ENCODE measurements around the gene ASIC2. TPM values are rescaled to one million over a fixed set of nuclear protein-coding genes. Genes with fewer than 3 reads are reported as not detected.

Gene ASIC2
- total RNA-seq, 2 experiments from 2014 or later, result not detected

GRCh38 chr17:33272438-33272837, 20.7 kb downstream of the ASIC2 start:
- H3K36me3 Mint-ChIP-seq, result no peaks in the 10 kb centered on the region
- H3K27ac Mint-ChIP-seq, result no peak overlapping the region
- H3K27me3 Mint-ChIP-seq, result peaks cover 12% of the 10 kb centered on the region
- H3K9me3 Mint-ChIP-seq, result no peaks in the 10 kb centered on the region
- DNase-seq, result no peak
- H3K4me3 Mint-ChIP-seq, result no peak overlapping the region
- no peaks in the 10 kb centered on the region for H3K4me1 Mint-ChIP-seq

GRCh38 chr17:33269337-33270060, 23.6 kb downstream of the ASIC2 start:
- H3K4me3 Mint-ChIP-seq, result no peak overlapping the region
- H3K4me1 Mint-ChIP-seq, result no peaks in the 10 kb centered on the region
- H3K27ac Mint-ChIP-seq, result no peak overlapping the region
- no peaks in the 10 kb centered on the region for H3K9me3 Mint-ChIP-seq
- peaks cover 4% of the 10 kb centered on the region for H3K27me3 Mint-ChIP-seq
- no peak for DNase-seq
- no peaks in the 10 kb centered on the region for H3K36me3 Mint-ChIP-seq

DNA sequence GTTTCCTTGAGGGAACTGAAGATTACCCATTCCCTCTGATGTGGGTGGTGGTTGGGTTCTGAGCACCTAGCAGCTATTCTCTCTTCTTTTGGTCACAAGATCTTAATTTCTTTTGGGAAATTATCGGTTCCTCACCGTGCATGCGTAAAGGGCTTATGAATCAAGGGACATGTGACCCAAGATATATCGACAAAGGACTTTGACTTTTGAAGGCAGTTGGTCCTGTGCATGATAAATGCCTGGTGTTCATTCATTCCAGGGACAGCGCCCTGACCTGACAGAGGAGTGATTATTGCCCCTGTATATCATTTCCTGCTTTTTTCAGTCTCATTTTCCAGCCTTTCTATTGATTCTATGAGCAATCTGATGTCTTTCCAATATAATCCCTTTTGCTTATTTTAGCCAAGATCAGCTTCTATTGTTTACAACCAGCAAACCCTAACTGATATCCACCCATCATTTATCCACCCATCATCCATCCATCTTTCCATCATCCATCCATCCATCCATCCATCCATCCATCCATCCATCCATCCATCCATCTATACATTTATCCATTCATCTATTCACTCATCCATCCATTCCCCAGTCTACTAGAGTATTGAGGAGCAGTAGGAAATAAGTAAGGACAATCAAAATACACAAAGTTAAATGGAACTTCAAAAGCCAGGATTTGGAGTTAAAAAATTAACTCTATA, 25.1 kb downstream of the ASIC2 start:
- H3K4me1 Mint-ChIP-seq, result no peaks in the 10 kb centered on the region
- H3K9me3 Mint-ChIP-seq, result no peaks in the 10 kb centered on the region
- no peaks in the 10 kb centered on the region for H3K36me3 Mint-ChIP-seq
- no peak for DNase-seq
- no peak overlapping the region for H3K27ac Mint-ChIP-seq
- H3K27me3 Mint-ChIP-seq, result peaks cover 4% of the 10 kb centered on the region
- H3K4me3 Mint-ChIP-seq, result no peak overlapping the region

DNA sequence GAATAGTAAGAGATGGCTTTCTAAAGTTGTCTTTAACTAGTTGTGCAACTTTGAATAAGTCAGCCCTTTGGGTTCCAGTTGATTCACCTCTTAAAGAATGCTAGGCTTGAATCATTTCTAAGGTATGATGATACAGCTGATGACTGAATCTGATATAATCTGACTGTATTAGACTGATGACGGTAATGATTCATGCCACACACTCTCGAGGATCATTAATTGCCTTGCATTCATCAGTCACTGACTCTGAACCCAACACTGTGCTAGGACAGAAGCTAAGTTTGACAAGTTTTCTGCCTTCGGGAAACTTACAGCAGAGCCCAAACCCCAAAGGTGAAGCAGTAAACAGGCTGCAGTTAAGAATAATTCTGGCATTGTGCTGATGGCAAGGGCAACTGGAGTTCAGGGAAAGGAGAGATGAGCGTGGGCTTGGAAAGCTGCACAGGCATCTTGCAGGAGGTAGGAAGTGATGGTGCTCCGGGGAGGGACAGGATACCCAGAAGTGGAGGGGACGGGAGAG, 25.8 kb downstream of the ASIC2 start:
- H3K27me3 Mint-ChIP-seq, result peaks cover 4% of the 10 kb centered on the region

GRCh38 chr17:33266611-33267010, 26.5 kb downstream of the ASIC2 start:
- peaks cover 4% of the 10 kb centered on the region for H3K27me3 Mint-ChIP-seq
- no peaks in the 10 kb centered on the region for H3K36me3 Mint-ChIP-seq

More for the DNA sequence above, 25.8 kb downstream of the ASIC2 start:
- DNase-seq, result no peak
- H3K9me3 Mint-ChIP-seq, result no peaks in the 10 kb centered on the region
- H3K36me3 Mint-ChIP-seq, result no peaks in the 10 kb centered on the region
- no peak overlapping the region for H3K4me3 Mint-ChIP-seq
- no peaks in the 10 kb centered on the region for H3K4me1 Mint-ChIP-seq
- no peak overlapping the region for H3K27ac Mint-ChIP-seq

DNA sequence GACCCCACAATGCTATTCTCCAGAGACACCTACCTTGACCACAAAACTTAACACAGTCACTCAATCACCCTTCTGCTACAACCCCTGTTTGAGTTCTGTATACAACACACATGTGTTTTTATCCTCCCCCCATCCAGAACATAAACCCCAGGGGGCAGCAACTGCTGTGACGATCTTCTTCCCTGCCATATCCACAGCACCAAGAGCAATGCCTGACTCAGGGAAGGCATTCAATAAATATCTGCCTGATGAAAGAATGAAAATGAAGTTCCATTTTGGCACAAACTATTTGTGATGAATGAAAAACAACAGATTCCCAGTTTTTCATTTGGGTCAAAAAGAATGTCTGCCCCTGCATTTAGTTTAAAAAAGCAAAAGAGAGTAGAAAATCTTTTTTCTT, 27.0 kb downstream of the ASIC2 start:
- Mint-ChIP-seq H3K27ac (no peak overlapping the region), H3K4me3 (no peak overlapping the region), H3K9me3 (no peaks in the 10 kb centered on the region), H3K4me1 (no peaks in the 10 kb centered on the region), H3K27me3 (peaks cover 5% of the 10 kb centered on the region), H3K36me3 (no peaks in the 10 kb centered on the region)
- DNase-seq, result no peak

More at GRCh38 chr17:33266611-33267010, 26.5 kb downstream of the ASIC2 start:
- DNase-seq, result no peak
- H3K4me1 Mint-ChIP-seq, result no peaks in the 10 kb centered on the region
- H3K27ac Mint-ChIP-seq, result no peak overlapping the region
- no peaks in the 10 kb centered on the region for H3K9me3 Mint-ChIP-seq
- H3K4me3 Mint-ChIP-seq, result no peak overlapping the region

DNA sequence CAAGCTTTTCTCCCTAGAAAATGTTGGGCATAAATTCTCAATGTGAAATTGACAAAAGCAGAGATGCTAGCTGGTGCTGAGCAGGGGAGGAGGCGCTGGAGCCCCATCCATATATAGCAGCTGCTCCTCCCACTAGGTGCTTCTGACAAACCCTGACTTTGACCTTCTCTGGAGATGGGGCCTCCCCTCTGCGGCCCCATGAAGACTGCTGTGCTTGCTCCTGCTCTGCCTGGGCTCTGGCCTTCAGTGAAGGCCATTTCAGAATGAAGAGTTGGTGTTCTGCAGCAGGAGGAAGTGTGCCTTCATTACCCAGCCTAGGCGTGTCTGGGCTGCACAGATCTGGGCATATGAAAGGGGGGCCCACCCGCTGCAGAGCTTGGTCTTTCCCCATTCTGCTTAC, 29.7 kb downstream of the ASIC2 start:
- Mint-ChIP-seq H3K9me3 (no peaks in the 10 kb centered on the region), H3K27ac (no peak overlapping the region), H3K4me1 (no peaks in the 10 kb centered on the region), H3K4me3 (no peak overlapping the region), H3K36me3 (no peaks in the 10 kb centered on the region), H3K27me3 (peaks cover 8% of the 10 kb centered on the region)
- DNase-seq, result no peak

DNA sequence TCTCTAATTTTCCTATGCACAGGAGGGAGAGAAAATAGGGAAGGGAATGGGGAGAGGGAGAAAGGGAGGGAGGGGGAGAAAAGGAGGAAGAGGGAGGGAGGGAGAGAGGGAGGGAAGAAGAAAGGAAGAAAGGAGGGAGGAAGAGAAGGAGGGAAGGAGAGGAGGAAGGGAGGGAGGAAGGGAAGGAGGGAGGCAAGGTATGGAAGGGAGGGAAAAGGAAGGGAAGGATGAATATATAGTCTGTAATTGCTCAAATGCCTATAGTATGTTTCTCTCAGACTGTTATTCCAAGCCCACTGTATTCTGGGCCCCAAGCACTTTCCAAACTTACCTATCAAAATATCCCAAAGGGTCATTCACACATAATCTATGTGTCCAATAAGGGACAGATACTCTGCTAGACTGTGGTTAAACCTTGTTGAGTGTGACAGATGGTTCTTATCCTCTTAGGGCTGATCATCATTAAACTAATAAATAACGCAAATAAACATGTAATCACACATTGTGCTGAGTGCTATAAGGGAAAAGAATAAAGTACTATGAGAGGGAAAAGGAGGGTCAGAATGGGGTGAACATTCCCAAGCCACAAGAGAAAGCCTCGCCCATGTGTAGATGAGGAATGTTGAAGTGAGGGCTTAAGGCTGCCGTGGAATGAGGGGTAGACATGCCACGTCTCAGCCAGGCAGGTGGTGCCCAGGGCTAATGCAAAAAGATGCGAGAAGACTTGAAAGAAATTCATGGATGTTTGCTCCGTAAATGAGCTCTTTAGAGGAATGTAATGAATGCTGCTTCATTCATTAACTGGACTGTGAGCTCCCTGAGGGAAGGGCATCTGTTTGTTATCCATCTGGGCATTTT, 30.6 kb downstream of the ASIC2 start:
- no peak overlapping the region for H3K27ac Mint-ChIP-seq
- no peaks in the 10 kb centered on the region for H3K9me3 Mint-ChIP-seq
- H3K4me1 Mint-ChIP-seq, result no peaks in the 10 kb centered on the region
- DNase-seq, result no peak
- H3K36me3 Mint-ChIP-seq, result no peaks in the 10 kb centered on the region
- H3K27me3 Mint-ChIP-seq, result peaks cover 6% of the 10 kb centered on the region
- H3K4me3 Mint-ChIP-seq, result no peak overlapping the region

- no peaks in the 10 kb centered on the region for H3K4me1 Mint-ChIP-seq
- no peak for DNase-seq
- no peak overlapping the region for H3K27ac Mint-ChIP-seq
- H3K4me3 Mint-ChIP-seq, result no peak overlapping the region
- H3K36me3 Mint-ChIP-seq, result no peaks in the 10 kb centered on the region
- H3K27me3 Mint-ChIP-seq, result peaks cover 4% of the 10 kb centered on the region
- no peaks in the 10 kb centered on the region for H3K9me3 Mint-ChIP-seq
Observed at GRCh38 chr17:33261820-33262219, 31.3 kb downstream of the ASIC2 start.

DNA sequence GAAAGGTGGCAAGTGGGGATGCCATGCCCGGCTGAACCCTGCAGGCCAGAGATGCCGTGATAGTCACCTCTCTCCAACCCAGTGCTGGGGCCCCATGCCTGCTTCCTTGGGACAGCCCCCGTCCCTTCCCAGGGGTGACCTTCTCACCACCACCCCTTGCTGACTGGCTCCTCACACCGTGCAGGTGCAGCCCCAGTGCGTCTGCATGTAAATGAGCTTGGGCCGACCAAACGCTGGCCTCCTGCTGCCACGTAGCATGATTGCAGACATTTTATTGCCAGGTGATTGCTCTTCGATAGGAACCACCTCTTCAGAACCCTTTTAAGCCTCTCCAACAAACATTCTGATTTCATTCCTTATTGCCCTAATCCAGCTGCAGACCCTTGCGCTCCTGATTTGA, 32.5 kb downstream of the ASIC2 start:
- no peaks in the 10 kb centered on the region for H3K9me3 Mint-ChIP-seq
- H3K27me3 Mint-ChIP-seq, result peaks cover 4% of the 10 kb centered on the region
- H3K27ac Mint-ChIP-seq, result no peak overlapping the region
- DNase-seq, result no peak
- H3K36me3 Mint-ChIP-seq, result no peaks in the 10 kb centered on the region
- H3K4me1 Mint-ChIP-seq, result no peaks in the 10 kb centered on the region
- no peak overlapping the region for H3K4me3 Mint-ChIP-seq

DNA sequence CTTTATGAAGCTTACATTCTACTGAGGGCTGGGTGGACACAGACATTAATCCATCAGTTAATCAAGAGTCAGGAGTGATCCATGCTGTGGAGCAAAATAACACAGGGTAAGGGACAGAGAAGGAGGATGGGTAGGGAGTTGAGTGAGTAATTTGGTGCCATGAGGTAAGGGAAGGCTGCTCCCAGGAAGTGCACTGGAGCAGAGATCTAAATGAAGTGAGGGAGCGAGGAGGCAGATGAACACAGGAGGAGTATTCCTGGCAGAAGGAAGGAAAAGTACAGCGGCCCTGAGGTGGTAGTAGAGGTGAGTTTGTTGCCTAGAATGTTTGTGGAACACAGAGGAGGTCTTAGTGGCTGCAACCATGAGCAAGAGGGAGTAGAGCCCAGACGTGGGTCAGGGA, 34.8 kb downstream of the ASIC2 start:
- no peak overlapping the region for H3K27ac Mint-ChIP-seq
- DNase-seq, result no peak
- H3K36me3 Mint-ChIP-seq, result no peaks in the 10 kb centered on the region
- H3K4me1 Mint-ChIP-seq, result no peaks in the 10 kb centered on the region
- peaks cover 9% of the 10 kb centered on the region for H3K27me3 Mint-ChIP-seq
- H3K4me3 Mint-ChIP-seq, result no peak overlapping the region
- no peaks in the 10 kb centered on the region for H3K9me3 Mint-ChIP-seq

GRCh38 chr17:33245183-33245582, 47.9 kb downstream of the ASIC2 start:
- Mint-ChIP-seq H3K4me3 (no peak overlapping the region), H3K27ac (no peak overlapping the region), H3K9me3 (no peaks in the 10 kb centered on the region), H3K27me3 (peaks cover 7% of the 10 kb centered on the region), H3K36me3 (no peaks in the 10 kb centered on the region), H3K4me1 (no peaks in the 10 kb centered on the region)
- DNase-seq, result no peak

DNA sequence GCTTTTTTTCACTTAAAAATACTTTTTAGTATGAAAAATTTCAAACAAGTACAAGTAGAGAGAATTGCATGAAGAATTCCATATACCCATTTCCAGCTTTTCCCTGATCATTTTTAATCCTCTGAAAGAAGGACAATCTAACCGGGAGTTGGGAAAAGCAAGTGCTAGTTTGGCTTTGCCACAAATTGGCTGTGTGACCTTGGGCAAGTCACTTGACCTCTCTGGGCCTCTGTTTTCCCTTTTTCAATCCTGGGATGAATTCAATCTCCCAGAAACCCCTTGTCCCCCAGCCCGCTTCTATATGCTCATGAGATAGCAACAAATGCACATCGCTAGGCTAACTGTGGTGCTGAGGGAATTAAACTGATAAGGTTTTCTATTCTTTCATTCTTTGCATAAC, 49.4 kb downstream of the ASIC2 start:
- Mint-ChIP-seq H3K4me3 (no peak overlapping the region), H3K9me3 (no peaks in the 10 kb centered on the region), H3K36me3 (no peaks in the 10 kb centered on the region)

GRCh38 chr17:33242375-33243124, 50.5 kb downstream of the ASIC2 start:
- no peak overlapping the region for H3K27ac Mint-ChIP-seq
- H3K4me1 Mint-ChIP-seq, result no peaks in the 10 kb centered on the region
- H3K36me3 Mint-ChIP-seq, result no peaks in the 10 kb centered on the region
- peaks cover 16% of the 10 kb centered on the region for H3K27me3 Mint-ChIP-seq
- no peak for DNase-seq
- H3K9me3 Mint-ChIP-seq, result no peaks in the 10 kb centered on the region
- no peak overlapping the region for H3K4me3 Mint-ChIP-seq

More for the DNA sequence above, 49.4 kb downstream of the ASIC2 start:
- Mint-ChIP-seq H3K4me1 (no peaks in the 10 kb centered on the region), H3K27ac (no peak overlapping the region), H3K27me3 (peaks cover 13% of the 10 kb centered on the region)
- no peak for DNase-seq
